8988T (cell line): ENCODE data around the gene SLC22A31.
"Not testable (repeated sequence)": the region's sequence is repeated elsewhere in the genome, so short reads cannot be mapped to it uniquely, and the experiment has no call there.

Experiments used
- DNase-seq: peaks from one replicate; pipeline ENCODE4 v3.0.0; 2011

SLC22A31 gene

GRCh38 chr16:89200124-89200849 is at the start of gene SLC22A31:
Gene SLC22A31 (minus strand): TSS chr16:89200537. CDS start chr16:89200501, 36 bp downstream.
- DNase-seq = peak; percentile 66

- no peak for DNase-seq
Observed at GRCh38 chr16:89248196-89248982, 48.1 kb upstream of the SLC22A31 start.

GRCh38 chr16:89247734-89248075 is 47.4 kb upstream of the SLC22A31 start:
- DNase-seq = not testable (repeated sequence)

- peak; percentile 99 for DNase-seq
Observed at GRCh38 chr16:89246903-89247733, 46.8 kb upstream of the SLC22A31 start.

DNA sequence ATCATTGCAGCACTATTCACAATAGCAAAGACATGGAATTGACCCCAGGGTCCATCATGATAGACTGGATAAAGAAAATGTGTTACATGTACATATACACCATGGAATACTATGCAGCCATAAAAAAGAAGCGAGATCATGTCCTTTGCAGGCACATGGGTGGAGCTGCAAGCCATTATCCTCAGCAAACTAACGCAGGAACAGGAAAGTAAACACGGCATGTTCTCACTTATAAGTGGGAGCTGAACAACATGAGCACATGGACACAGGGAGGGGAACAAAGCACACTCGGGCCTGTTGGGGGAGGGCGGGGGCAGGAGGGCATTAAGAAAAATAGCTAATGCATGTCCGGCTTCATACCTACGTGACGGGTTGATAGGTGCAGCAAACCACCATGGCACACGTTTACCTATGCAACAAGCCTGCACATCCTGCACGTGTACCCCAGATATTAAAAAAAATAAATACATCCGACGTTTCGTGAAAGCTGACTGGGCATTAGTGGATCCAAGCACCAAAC is 46.1 kb upstream of the SLC22A31 start:
- no peak for DNase-seq

GRCh38 chr16:89244754-89245153 is 44.4 kb upstream of the SLC22A31 start:
- no peak for DNase-seq

DNA sequence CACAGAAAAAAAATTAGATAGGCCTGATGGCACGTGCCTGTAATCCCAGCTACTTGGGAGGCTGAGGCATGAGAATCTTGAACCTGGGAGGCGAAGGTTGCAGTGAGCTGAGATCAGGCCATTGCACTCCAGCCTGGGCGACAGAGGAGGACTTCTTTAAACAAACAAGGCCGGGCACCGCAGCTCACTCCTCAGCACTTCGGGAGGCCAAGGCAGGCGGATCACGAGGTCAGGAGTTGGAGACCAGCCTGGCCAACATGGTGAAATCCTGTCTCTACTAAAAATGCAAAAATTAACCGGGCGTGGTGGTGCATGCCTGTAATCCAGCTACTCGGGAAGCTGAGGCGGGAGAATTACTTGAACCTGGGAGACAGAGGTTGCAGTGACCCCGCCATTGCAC is 43.9 kb upstream of the SLC22A31 start:
- DNase-seq = not testable (repeated sequence)

DNA sequence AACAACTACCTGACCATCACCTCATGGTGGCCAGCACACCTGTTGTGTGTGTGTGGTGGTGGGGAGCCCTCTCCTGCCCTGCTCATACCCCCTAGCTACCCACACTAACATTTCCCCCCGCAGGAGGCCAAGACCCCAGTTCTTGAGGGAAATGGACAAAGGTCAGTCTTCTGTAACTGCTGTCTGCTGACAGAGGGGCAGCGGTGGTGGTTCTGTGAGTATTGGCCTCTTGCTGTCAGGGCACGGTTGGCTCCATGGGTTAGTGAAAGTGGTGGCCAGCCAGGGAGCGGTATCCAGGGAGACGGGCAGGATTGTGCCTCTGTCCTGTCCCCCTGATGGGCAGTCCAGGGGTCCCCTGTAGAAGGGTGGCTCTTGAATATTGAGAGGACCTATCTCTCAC is 43.3 kb upstream of the SLC22A31 start:
- DNase-seq = no peak

DNA sequence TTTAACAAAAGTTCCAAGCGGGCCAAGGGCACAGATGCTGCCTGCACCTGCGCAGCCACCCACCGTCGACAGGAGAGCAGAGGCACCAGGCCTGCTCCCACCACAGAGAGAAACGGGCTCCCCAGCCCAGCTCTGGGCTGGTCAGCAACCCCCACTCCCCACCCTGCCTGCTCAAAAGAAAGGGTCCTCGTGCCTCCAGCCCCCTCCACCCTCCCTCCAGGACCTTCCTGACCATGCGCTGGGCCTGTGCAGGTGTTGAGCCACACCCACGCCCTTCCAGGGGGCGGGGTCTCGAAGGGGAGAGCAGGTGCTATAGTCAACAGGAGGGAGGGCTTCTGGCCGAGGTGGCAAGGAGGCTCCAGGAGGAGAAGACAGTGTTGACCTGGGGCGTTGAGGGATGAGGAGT is 42.5 kb upstream of the SLC22A31 start:
- no peak for DNase-seq

- DNase-seq = peak; percentile 89
Observed at GRCh38 chr16:89241187-89242007, 41.1 kb upstream of the SLC22A31 start.

DNA sequence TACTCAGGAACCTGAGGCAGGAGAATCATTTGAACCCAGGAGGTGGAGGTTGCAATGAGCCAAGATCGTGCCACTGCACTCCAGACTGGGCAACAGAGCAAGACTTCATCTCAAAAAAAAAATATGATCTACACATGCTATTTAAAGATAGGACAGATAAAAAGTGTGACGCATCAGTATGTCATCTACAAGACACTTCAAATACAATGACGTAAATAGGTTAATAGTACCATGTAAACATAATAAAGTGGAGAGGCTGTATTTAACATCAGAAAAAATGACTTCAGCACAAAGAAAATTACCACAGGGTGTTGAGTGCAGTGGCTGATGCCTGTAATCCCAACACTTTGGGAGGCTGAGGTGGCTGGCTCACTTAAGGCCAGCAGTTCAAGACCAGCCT is 37.4 kb upstream of the SLC22A31 start:
- no peak for DNase-seq

- DNase-seq = no peak
Observed at GRCh38 chr16:89233678-89234490, 33.5 kb upstream of the SLC22A31 start.

- no peak for DNase-seq
Observed at GRCh38 chr16:89232107-89232506, 31.8 kb upstream of the SLC22A31 start.

DNA sequence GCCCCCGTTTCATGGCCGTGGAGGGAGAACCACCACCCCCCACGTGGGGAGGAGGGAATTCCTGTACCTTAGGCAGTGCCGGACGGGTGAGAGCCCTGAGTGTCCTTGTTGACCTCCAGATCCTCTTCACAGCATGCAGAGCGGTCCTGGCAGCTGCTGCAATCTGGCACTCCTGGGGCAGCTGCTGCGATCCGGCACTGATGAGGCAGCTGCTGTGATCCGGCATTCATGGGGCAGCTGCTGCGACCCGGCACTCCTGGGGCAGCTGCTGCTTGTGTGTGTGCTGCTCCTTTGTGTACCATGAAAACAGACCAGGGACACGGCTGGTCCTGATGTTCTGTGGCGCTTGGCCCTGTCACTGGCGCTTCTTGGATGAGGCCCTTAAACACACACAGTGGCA is 29.9 kb upstream of the SLC22A31 start:
- DNase-seq = no peak

DNA sequence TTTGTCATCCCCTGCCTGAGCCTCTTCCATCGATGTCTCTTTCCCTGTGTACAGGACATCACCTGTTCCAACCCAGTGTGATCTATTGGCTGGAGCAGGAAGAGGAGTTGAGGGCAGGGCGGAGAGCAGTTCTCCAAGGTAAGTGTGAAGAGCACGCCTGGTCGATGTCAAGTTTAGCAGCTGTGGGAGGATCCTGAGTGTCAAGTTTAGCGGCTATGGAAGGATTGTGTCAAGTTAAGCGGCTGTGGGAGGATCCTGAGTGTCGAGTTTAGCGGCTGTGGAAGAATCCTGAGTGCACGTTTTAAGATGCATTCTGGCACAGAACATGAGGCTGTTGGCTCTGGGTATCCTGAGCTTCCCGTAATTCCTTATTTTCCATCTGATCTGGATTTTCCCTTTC is 24.3 kb upstream of the SLC22A31 start:
- no peak for DNase-seq

DNA sequence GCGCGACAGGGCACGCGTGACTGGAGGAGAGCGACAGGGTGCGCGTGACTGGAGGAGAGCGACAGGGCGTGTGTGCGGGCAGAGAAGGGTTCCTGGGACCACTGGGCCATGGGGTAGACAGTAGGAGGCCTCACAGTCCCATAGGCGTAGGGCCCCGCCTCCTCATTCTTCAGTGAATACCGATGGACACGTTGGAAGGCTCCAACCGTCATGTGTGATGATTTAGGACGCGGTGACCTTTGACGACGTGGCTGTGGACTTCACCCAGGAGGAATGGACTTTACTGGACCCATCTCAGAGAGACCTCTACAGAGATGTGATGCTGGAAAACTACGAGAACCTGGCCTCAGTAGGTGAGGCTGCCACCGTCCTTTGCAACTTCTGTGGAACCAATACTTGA is 22.6 kb upstream of the SLC22A31 start:
- DNase-seq = no peak

- no peak for DNase-seq
Observed at GRCh38 chr16:89221604-89222003, 21.3 kb upstream of the SLC22A31 start.

DNA sequence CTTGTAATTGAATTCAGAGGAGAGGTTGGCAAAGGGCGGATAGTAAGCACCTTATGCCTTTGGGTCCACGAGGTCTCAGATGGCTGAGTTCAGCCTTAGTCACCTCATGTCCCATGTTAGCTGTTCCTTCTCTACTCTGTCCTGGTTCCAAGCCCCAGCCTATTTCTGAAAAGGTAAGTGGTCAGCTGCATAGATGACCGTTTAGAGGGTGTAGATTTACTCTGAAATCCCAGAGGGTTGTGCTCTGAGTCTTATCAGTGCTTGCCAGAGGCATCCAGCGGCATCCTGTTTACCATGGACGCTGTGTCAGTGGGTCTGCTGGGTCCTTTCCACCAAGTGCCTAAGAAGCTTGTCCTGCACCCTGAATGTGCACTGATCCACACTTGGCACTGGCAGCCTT is 19.0 kb upstream of the SLC22A31 start:
- DNase-seq = no peak

GRCh38 chr16:89217388-89218191 is 17.3 kb upstream of the SLC22A31 start, which contains the start of gene ZNF778:
Gene ZNF778 (plus strand): TSS chr16:89217703. CDS start chr16:89221128, 3,425 bp downstream.
- peak; percentile 95 for DNase-seq

GRCh38 chr16:89217138-89217387 is 16.7 kb upstream of the SLC22A31 start:
- no peak for DNase-seq
